HEK293T (cell line): ENCODE measurements around the gene RSPO1.

Experiments used
- ARNT ChIP-seq: fragments of 450-650 bp; IDR thresholded peaks from 2 replicates; pipeline ENCODE4 v1.6.1; 2017; ENCODE audit warnings: mild to moderate bottlenecking
- BHLHE40 ChIP-seq: fragments of 450-650 bp; IDR thresholded peaks from 2 replicates; pipeline ENCODE4 v1.6.1; 2016; ENCODE audit warnings: mild to moderate bottlenecking, moderate library complexity, borderline replicate concordance
- FOXA1 ChIP-seq: fragments of 450-650 bp; IDR thresholded peaks from 2 replicates; pipeline ENCODE4 v1.6.1; 2016; ENCODE audit warnings: mild to moderate bottlenecking
- FOXM1 ChIP-seq: fragments of 450-650 bp; IDR thresholded peaks from 2 replicates; pipeline ENCODE4 v1.6.1; 2017; ENCODE audit warnings: mild to moderate bottlenecking, borderline replicate concordance
- L3MBTL2 ChIP-seq: fragments of 450-650 bp; conservative IDR thresholded peaks from 2 replicates; pipeline ENCODE4 v1.6.1; 2016; ENCODE audit warnings: mild to moderate bottlenecking
- LEF1 ChIP-seq: fragments of 450-650 bp; IDR thresholded peaks from 2 replicates; pipeline ENCODE4 v1.6.1; 2017; ENCODE audit warnings: mild to moderate bottlenecking, borderline replicate concordance
- PKNOX1 ChIP-seq: fragments of 450-650 bp; IDR thresholded peaks from 2 replicates; pipeline ENCODE4 v1.6.1; 2016
- SP1 ChIP-seq: fragments of 450-650 bp; IDR thresholded peaks from 2 replicates; pipeline ENCODE4 v1.6.1; 2017
- ZNF384 ChIP-seq: fragments of 450-650 bp; IDR thresholded peaks from 2 replicates; pipeline ENCODE4 v1.6.1; 2016

GRCh38 chr1:37655274-37655673 lies 20.6 kb upstream of the RSPO1 start:
- TF ChIP-seq BHLHE40 (no peak), LEF1 (no peak), FOXA1 (no peak), ARNT (no peak), ZNF384 (no peak), L3MBTL2 (no peak), SP1 (no peak), FOXM1 (no peak), PKNOX1 (no peak)
